Astrocyte (in vitro differentiated cells and primary cell): ENCODE data around the gene PRKAG2.

ENCODE experiments used
- CTCF ChIP-seq: IDR thresholded peaks from 2 replicates; pipeline ENCODE4 v1.5.1; 2011; ENCODE audit warnings: low read depth, mild to moderate bottlenecking, inconsistent platforms, low read length, moderate library complexity; ENCODE audit not compliant: insufficient read depth
- EZH2 ChIP-seq: IDR thresholded peaks from 2 replicates; pipeline ENCODE4 v1.6.1; 2012; ENCODE audit warnings: mild to moderate bottlenecking, low read length, inconsistent platforms; ENCODE audit not compliant: insufficient read depth

DNA sequence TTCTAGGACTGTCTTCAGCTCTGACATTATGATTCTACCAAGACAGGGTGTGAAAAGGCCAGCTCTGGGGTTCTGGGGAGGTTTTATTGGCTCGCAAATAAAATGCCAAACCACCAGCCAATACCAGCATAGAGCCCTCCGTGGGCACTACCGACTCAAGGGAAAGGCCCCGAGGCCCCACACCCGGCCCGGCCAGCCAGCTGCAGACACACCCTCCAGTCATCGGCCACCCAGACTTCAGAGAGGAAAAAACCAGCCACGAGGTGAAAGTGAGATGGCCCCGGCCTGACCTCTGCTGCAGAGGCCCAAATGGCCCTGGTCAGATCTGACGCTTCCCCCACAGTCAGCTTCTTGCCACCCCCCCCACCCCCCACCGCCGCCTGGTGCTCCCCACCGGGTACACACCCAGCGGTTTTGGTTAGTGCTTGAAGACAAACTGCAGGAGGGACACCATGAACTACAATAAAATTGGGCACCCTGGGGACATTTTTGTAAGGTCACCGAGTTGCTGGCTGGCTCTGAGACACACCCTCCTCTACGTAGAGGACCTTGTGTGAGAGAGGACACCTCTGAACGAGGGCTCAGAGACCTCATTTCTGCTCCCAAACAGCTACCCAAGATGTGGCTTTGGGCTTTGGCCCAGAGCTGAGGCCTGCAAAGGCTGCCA lies 79.9 kb downstream of the PRKAG2 start:
- TF ChIP-seq CTCF (no peak), EZH2 (no peak)
